H1 (cell line): ENCODE results near the gene EPB41L2. TPM values are rescaled to one million over a fixed set of nuclear protein-coding genes. Genes with fewer than 3 reads are reported as not detected.

Experiments
- CTCF ChIA-PET: fragments of 300-600 bp; sonication (Branson Sonifier 250); formaldehyde crosslinking; loops from one replicate; lab custom pipeline; 2021; ENCODE audit not compliant: partially characterized antibody; lab: Charles Lee
- POLR2A ChIA-PET: fragments of 300-600 bp; sonication (Branson Sonifier 250); formaldehyde crosslinking; loops from one replicate; lab custom pipeline; 2021; ENCODE audit warnings: inconsistent platforms; ENCODE audit not compliant: partially characterized antibody; lab: Charles Lee
- DNase-seq, 2 experiments: peaks; one replicate each; pipeline versions ENCODE4 v3.0.0 to v3.0.0-alpha.2; 2010 to 2022; ENCODE audit warnings: low spot score in 2 of 2, low read depth in 1 of 2, mixed read lengths in 1 of 2
- FAIRE-seq: peaks from 2 replicates; lab custom pipeline; 2011; peaks lifted over from hg19 to GRCh38; lab: Jason Lieb, UNC
- H2AFZ ChIP-seq: 2 replicates; pipeline ENCODE4 v1.8.1; 2012; ENCODE audit warnings: low read length, inconsistent platforms
- H2AK5ac ChIP-seq: 2 replicates; pipeline ENCODE4 v1.6.1; 2013; ENCODE audit warnings: low read depth, low read length
- H2BK120ac ChIP-seq: replicated peaks from 2 replicates; pipeline ENCODE3; 2013; ENCODE audit warnings: low read depth, low read length, inconsistent platforms
- H2BK12ac ChIP-seq: 2 replicates; pipeline ENCODE4 v1.6.1; 2013; ENCODE audit warnings: low read depth, low read length
- H2BK15ac ChIP-seq: 2 replicates; pipeline ENCODE4 v1.6.1; 2013; ENCODE audit warnings: low read length
- H2BK20ac ChIP-seq: 2 replicates; pipeline ENCODE4 v1.6.1; 2013; ENCODE audit warnings: low read length
- H2BK5ac ChIP-seq: 2 replicates; pipeline ENCODE4 v1.6.1; 2013; ENCODE audit warnings: low read depth, low read length
- H3K14ac ChIP-seq: 2 replicates; pipeline ENCODE4 v1.6.1; 2013; ENCODE audit warnings: inconsistent platforms; ENCODE audit not compliant: insufficient read length
- H3K18ac ChIP-seq: 2 replicates; pipeline ENCODE4 v1.6.1; 2013; ENCODE audit warnings: low read length; ENCODE audit errors: extremely low read depth
- H3K23ac ChIP-seq: 2 replicates; pipeline ENCODE4 v1.6.1; 2013; ENCODE audit warnings: inconsistent platforms; ENCODE audit not compliant: insufficient read length
- H3K23me2 ChIP-seq: 2 replicates; pipeline ENCODE4 v1.6.1; 2013; ENCODE audit warnings: low read depth, low read length
- H3K27ac ChIP-seq: 2 replicates; pipeline ENCODE4 v1.6.1; 2011; ENCODE audit warnings: low read depth, low read length, inconsistent platforms
- H3K27me3 ChIP-seq, 4 experiments: replicated peaks in 1 of 4; 1 replicate in 1 of 4; 2 replicates in 3 of 4; pipeline versions ENCODE4 v1.6.1 to v1.8.1; 2011 to 2013; ENCODE audit warnings: low read length in 3 of 4, mild to moderate bottlenecking in 3 of 4, inconsistent platforms in 2 of 4, mixed read lengths in 2 of 4, moderate library complexity in 1 of 4; ENCODE audit not compliant: control insufficient read depth in 3 of 4, insufficient read depth in 3 of 4; ENCODE audit errors: extremely low read depth in 1 of 4
- H3K36me3 ChIP-seq, 4 experiments: 2 replicates each; pipeline versions ENCODE4 v1.6.1 to v1.8.1; 2011 to 2013; ENCODE audit warnings: mild to moderate bottlenecking in 4 of 4, low read length in 3 of 4, moderate library complexity in 2 of 4, control low read depth in 1 of 4, inconsistent platforms in 1 of 4; ENCODE audit not compliant: insufficient read depth in 4 of 4, control insufficient read depth in 2 of 4
- H3K4ac ChIP-seq: replicated peaks from 2 replicates; pipeline ENCODE3; 2013; ENCODE audit warnings: low read length, low read depth, mixed read lengths, inconsistent platforms; ENCODE audit not compliant: insufficient read length
- H3K4me1 ChIP-seq, 4 experiments: replicated peaks in 1 of 4; 1 replicate in 1 of 4; 2 replicates in 3 of 4; pipeline versions ENCODE4 v1.6.1 to v1.8.1; 2011 to 2013; ENCODE audit warnings: low read length in 3 of 4, inconsistent platforms in 2 of 4, mixed read lengths in 1 of 4; ENCODE audit not compliant: insufficient read depth in 4 of 4, control insufficient read depth in 3 of 4
- H3K4me2 ChIP-seq, 2 experiments: 2 replicates each; pipeline versions ENCODE4 v1.6.1 to v1.8.1; 2011 to 2013; ENCODE audit warnings: low read depth in 2 of 2, low read length in 2 of 2, control low read depth in 1 of 2, inconsistent platforms in 1 of 2, mild to moderate bottlenecking in 1 of 2; ENCODE audit not compliant: insufficient read depth in 1 of 2
- H3K4me3 ChIP-seq, 4 experiments: fragments of 200-600, 300-600 bp in 1 of 4; sonication (generic), shearing (Covaris generic), sonication (Bioruptor Twin) in 1 of 4; 2 replicates each; pipeline versions ENCODE4 v1.5.1 to v1.8.1; 2011 to 2016; ENCODE audit warnings: low read length in 4 of 4, low read depth in 3 of 4, control low read depth in 2 of 4, inconsistent platforms in 2 of 4, mild to moderate bottlenecking in 2 of 4, mixed read lengths in 1 of 4, moderate library complexity in 1 of 4; ENCODE audit not compliant: insufficient read depth in 2 of 4; ENCODE audit errors: extremely low read depth in 1 of 4
- H3K56ac ChIP-seq: replicated peaks from 2 replicates; pipeline ENCODE3; 2013; ENCODE audit warnings: low read depth, mild to moderate bottlenecking, mixed read lengths, low read length, inconsistent platforms; ENCODE audit not compliant: insufficient read length
- H3K79me1 ChIP-seq: 2 replicates; pipeline ENCODE4 v1.6.1; 2013; ENCODE audit warnings: low read depth, low read length, control low read depth
- H3K79me2 ChIP-seq, 2 experiments: 2 replicates each; pipeline versions ENCODE4 v1.6.1 to v1.8.1; 2012 to 2013; ENCODE audit warnings: low read length in 2 of 2, mild to moderate bottlenecking in 2 of 2, inconsistent platforms in 1 of 2; ENCODE audit not compliant: insufficient read depth in 2 of 2, control insufficient read depth in 1 of 2
- H3K9ac ChIP-seq, 4 experiments: replicated peaks in 1 of 4; 1 replicate in 1 of 4; 2 replicates in 3 of 4; pipeline versions ENCODE4 v1.6.1 to v1.8.1; 2011 to 2013; ENCODE audit warnings: low read depth in 3 of 4, low read length in 3 of 4, control low read depth in 2 of 4, mild to moderate bottlenecking in 2 of 4, moderate library complexity in 2 of 4, inconsistent platforms in 1 of 4; ENCODE audit errors: extremely low read depth in 1 of 4
- H3K9me3 ChIP-seq, 2 experiments: 2 replicates each; pipeline versions ENCODE4 v1.6.1 to v1.8.1; 2012 to 2013; ENCODE audit warnings: mild to moderate bottlenecking in 2 of 2, moderate library complexity in 2 of 2, control low read depth in 1 of 2, inconsistent platforms in 1 of 2, low read depth in 1 of 2, low read length in 1 of 2, mixed read lengths in 1 of 2; ENCODE audit not compliant: insufficient read depth in 2 of 2
- H4K20me1 ChIP-seq, 2 experiments: replicated peaks in 1 of 2; 2 replicates each; pipeline versions ENCODE3 to v1.8.1; 2011 to 2013; ENCODE audit warnings: inconsistent platforms in 2 of 2, low read length in 2 of 2, mild to moderate bottlenecking in 1 of 2; ENCODE audit not compliant: insufficient read depth in 2 of 2, control insufficient read depth in 1 of 2
- H4K5ac ChIP-seq: 2 replicates; pipeline ENCODE4 v1.6.1; 2013; ENCODE audit warnings: low read length, low read depth, mixed read lengths, inconsistent platforms; ENCODE audit not compliant: insufficient read length
- H4K8ac ChIP-seq: 2 replicates; pipeline ENCODE4 v1.8.0; 2013; ENCODE audit warnings: mild to moderate bottlenecking, moderate library complexity, low read length, inconsistent platforms; ENCODE audit not compliant: insufficient read depth; ENCODE audit errors: extremely low read depth
- H4K91ac ChIP-seq: replicated peaks from 2 replicates; pipeline ENCODE3; 2013; ENCODE audit warnings: low read length, mixed read lengths, inconsistent platforms; ENCODE audit not compliant: insufficient read length
- EP300 ChIP-seq, 2 experiments: IDR thresholded peaks; 1 replicate in 1 of 2; 2 replicates in 1 of 2; pipeline ENCODE4 v1.6.1; 2011 to 2012; ENCODE audit warnings: low read depth in 2 of 2, low read length in 2 of 2, mild to moderate bottlenecking in 2 of 2, borderline replicate concordance in 1 of 2, inconsistent platforms in 1 of 2, moderate library complexity in 1 of 2
- EZH2 ChIP-seq: fragments of 200-600 bp; sonication (generic); IDR thresholded peaks from 2 replicates; pipeline ENCODE4 v1.7.1; 2012; ENCODE audit warnings: low read depth, mild to moderate bottlenecking, moderate library complexity, low read length, inconsistent platforms; ENCODE audit not compliant: severe bottlenecking
- HDAC2 ChIP-seq, 2 experiments: fragments of 300-600 bp in 1 of 2; sonication (generic) in 1 of 2; IDR thresholded peaks; 2 replicates each; pipeline ENCODE4 v1.6.1; 2011 to 2012; ENCODE audit warnings: low read depth in 2 of 2, low read length in 2 of 2, mild to moderate bottlenecking in 2 of 2, moderate library complexity in 2 of 2, borderline replicate concordance in 1 of 2, inconsistent platforms in 1 of 2
- NRF1 ChIP-seq: IDR thresholded peaks from 2 replicates; pipeline ENCODE4 v1.6.1; 2011; ENCODE audit warnings: mild to moderate bottlenecking, low read depth, low read length, improper control_type of control experiment
- RFX5 ChIP-seq: IDR thresholded peaks from 2 replicates; pipeline ENCODE4 v1.6.1; 2011; ENCODE audit warnings: low read depth, low read length, improper control_type of control experiment, borderline replicate concordance
- RXRA ChIP-seq: IDR thresholded peaks from 2 replicates; pipeline ENCODE4 v1.6.1; 2011; ENCODE audit warnings: low read depth, mild to moderate bottlenecking, low read length, moderate library complexity; ENCODE audit not compliant: insufficient read depth
- USF2 ChIP-seq: IDR thresholded peaks from 2 replicates; pipeline ENCODE4 v1.6.1; 2011; ENCODE audit warnings: low read length, improper control_type of control experiment
- ZNF274 ChIP-seq: IDR thresholded peaks from 2 replicates; pipeline ENCODE4 v1.7.0; 2012; ENCODE audit warnings: low read length, borderline replicate concordance; ENCODE audit errors: extremely low read depth
- WGBS, 2 experiments: shearing (Covaris generic) in 1 of 2; methylation state at CpG; one replicate each; pipeline versions ENCODE4 v1.1.6 to v1.1.7; 2013 to 2015; ENCODE audit warnings: low lambda C conversion rate in 2 of 2, mixed read lengths in 2 of 2, inconsistent platforms in 1 of 2, low coverage in 1 of 2, missing lambda C conversion rate in 1 of 2; ENCODE audit not compliant: insufficient replicate concordance in 2 of 2, insufficient coverage in 1 of 2, insufficient read length in 1 of 2; ENCODE audit errors: extremely low coverage in 1 of 2, missing lambda C conversion rate in 1 of 2; 5-methylcytosine and 5-hydroxymethylcytosine counted together
- polyA plus RNA-seq, 7 experiments: library from polyadenylated mRNA; depleted of rRNA in 3 of 7; stranded (reverse) in 5 of 7; unstranded in 2 of 7; fragments of >200 nt in 5 of 7; fragments of 200-250 nt in 2 of 7; gene quantifications; 1 replicate in 5 of 7; 2 replicates in 1 of 7; 4 replicates in 1 of 7; pipeline versions ENCODE4 v1.2.1 to v1.2.3, GENCODE V29; 2011 to 2013; ENCODE audit warnings: missing spikeins in 2 of 7, mixed read lengths in 2 of 7
- total RNA-seq: library from RNA; stranded (reverse); fragmentation: NEBNext Ultra II Directional; extraction: Animal tissue kit (Norgen Biotek cat#: 25700); gene quantifications from 2 replicates; pipeline ENCODE4 v1.2.1, GENCODE V29; 2021
- TF ChIP-seq, protein P1 (sequence below): IDR thresholded peaks from 2 replicates; pipeline ENCODE4 v1.6.1; 2011; ENCODE audit warnings: low read depth, mild to moderate bottlenecking, low read length; ENCODE audit not compliant: insufficient read depth

Gene EPB41L2
- total and polyA plus RNA-seq, 2 of the 8 experiments (the other 6 are each of a cell fraction or from before 2014, with no cell fraction given) = 22.5 to 123 TPM

- Histone ChIP-seq H3K4ac (no peak overlapping the region), H3K23me2 (no peaks in the 10 kb centered on the region), H3K56ac (no peak overlapping the region), H3K14ac (no peak overlapping the region), H2AK5ac (no peak overlapping the region), H3K4me3 (no peak overlapping the region), H2BK15ac (no peak overlapping the region), H3K4me2 (no peak overlapping the region), H3K27ac (no peak overlapping the region), H2BK5ac (no peak overlapping the region), H4K91ac (no peak overlapping the region), H3K9me3 (no peaks in the 10 kb centered on the region), H4K5ac (no peak overlapping the region), H3K9ac (no peak overlapping the region), H3K79me2 (peaks cover 0 to 2% of the 10 kb centered on the region in 2 experiments; a peak in 1 of 4 replicates), H2BK20ac (no peak overlapping the region), H3K27me3 (no peaks in the 10 kb centered on the region), H4K20me1 (peaks cover 0 to 1% of the 10 kb centered on the region in 2 experiments), H3K23ac (no peak overlapping the region), H2BK12ac (no peak overlapping the region), H4K8ac (no peak overlapping the region), H3K4me1 (peaks cover 0 to 4% (median 0%) of the 10 kb centered on the region in 4 experiments; a peak in 2 of 7 replicates), H3K79me1 (no peaks in the 10 kb centered on the region), H2BK120ac (no peak overlapping the region), H2AFZ (no peak overlapping the region), H3K18ac (no peak overlapping the region), H3K36me3 (no peaks in the 10 kb centered on the region)
- no peak for FAIRE-seq
- WGBS, 2 experiments = 92% methylated on average over 2 of the region's 2 CpGs; no CpG with 5 or more reads in 1 of the 2 experiments
- ChIA-PET POLR2A (no interaction called here), CTCF (interaction anchor here (0.6 to 1.3 kb wide), 4 partner anchors 15 to 721 kb away, joined by 3 read pairs; partner anchors contain the start of gene MED23)
- DNase-seq = no peak
- no peak for TF ChIP-seq EZH2
- no peak for TF ChIP-seq RFX5
- TF ChIP-seq RXRA = no peak
- TF ChIP-seq EP300 (IDR thresholded peaks at IDR 0.05; ENCODE audit: borderline replicate concordance in 1 of 2, low read depth in 2 of 2, low read length in 2 of 2) = no peak
- no peak for TF ChIP-seq HDAC2 (IDR thresholded peaks at IDR 0.05; ENCODE audit: borderline replicate concordance in 1 of 2, low read depth in 2 of 2, low read length in 2 of 2)
- TF ChIP-seq USF2 = no peak
- TF ChIP-seq NRF1 = no peak
- TF ChIP-seq, protein P1, sequence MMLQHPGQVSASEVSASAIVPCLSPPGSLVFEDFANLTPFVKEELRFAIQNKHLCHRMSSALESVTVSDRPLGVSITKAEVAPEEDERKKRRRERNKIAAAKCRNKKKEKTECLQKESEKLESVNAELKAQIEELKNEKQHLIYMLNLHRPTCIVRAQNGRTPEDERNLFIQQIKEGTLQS = no peak
- no peak for TF ChIP-seq ZNF274
Observed at GRCh38 chr6:130906736-130907381, 156.2 kb downstream of the EPB41L2 start.
